SH-SY5Y (cell line): Measurements from ENCODE around the gene SHROOM4.

Experiments used
- GATA2 ChIP-seq: IDR thresholded peaks from 2 replicates; pipeline ENCODE4 v1.6.1; 2011; ENCODE audit warnings: mild to moderate bottlenecking, low read depth, low read length
- GATA3 ChIP-seq: IDR thresholded peaks from 2 replicates; pipeline ENCODE4 v1.6.1; 2011; ENCODE audit warnings: low read depth, mild to moderate bottlenecking, low read length, moderate library complexity

The SHROOM4 gene

GRCh38 chrX:50700921-50701320 lies 113.1 kb downstream of the SHROOM4 start:
- no peak for TF ChIP-seq GATA2

- TF ChIP-seq GATA2 (no peak), GATA3 (no peak)
These were observed 115.0 kb downstream of the SHROOM4 start for GRCh38 chrX:50698944-50699343.

DNA sequence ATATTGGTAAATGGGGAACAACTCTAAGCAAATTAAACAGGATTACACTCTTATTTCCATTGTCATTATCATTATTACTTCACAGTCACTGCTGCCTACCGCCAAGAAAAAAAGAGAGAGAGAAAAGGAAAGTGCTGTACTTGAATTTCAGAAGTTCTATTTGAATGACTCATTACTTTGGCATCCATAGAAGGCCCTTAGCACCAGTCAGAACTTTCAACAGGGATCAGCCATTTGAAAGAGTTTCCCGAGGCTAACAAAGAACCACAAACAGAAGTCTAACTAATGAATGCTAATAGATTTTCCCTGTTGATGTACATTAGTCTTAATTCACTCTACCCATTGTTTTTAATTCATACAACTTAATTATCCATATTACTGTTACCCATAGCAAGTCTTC lies 116.3 kb downstream of the SHROOM4 start:
- TF ChIP-seq GATA3 (no peak), GATA2 (no peak)

- TF ChIP-seq GATA3: no peak
- TF ChIP-seq GATA2: no peak
These were observed 122.2 kb downstream of the SHROOM4 start for GRCh38 chrX:50691820-50692219.

GRCh38 chrX:50684871-50685270 lies 129.1 kb downstream of the SHROOM4 start:
- no peak for TF ChIP-seq GATA2
- no peak for TF ChIP-seq GATA3

DNA sequence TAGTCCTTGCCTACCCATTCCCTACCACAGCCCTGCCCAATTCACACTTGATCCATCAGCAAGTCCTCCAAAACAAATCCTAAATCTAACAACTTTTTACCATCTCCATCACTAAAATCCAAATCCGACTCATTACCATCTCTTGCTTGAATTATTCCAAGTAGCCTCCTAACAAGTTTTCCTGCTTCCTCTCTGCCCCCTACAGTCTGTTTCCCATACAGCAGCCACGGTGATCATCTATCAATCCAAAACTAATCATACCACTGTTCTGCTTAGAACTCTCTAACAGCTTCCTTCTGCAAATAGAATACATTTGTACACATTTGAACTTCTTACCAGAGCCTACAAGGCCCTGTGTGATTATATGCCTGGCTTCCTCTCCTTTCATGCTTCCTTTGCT lies 133.0 kb downstream of the SHROOM4 start:
- TF ChIP-seq GATA3 (no peak), GATA2 (no peak)

DNA sequence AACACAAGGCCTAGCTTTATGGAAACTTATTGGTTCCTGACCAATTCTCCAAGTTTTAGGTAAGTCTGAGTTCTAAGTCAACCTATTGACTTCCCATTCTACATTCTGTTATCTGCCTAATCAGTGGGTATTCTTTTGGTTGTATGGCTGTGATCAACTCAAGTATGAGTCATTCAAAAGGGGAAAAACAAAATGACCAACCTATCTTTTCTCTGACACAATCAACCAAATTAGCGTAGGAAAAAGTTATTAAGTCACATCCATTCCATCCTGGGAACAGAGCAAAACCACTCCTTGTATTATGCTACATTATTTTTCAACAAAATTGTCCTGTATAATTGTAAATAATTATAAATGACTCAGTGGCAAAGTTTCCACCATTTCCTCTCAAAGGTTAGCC lies 136.2 kb downstream of the SHROOM4 start:
- TF ChIP-seq GATA3 (no peak), GATA2 (no peak)

DNA sequence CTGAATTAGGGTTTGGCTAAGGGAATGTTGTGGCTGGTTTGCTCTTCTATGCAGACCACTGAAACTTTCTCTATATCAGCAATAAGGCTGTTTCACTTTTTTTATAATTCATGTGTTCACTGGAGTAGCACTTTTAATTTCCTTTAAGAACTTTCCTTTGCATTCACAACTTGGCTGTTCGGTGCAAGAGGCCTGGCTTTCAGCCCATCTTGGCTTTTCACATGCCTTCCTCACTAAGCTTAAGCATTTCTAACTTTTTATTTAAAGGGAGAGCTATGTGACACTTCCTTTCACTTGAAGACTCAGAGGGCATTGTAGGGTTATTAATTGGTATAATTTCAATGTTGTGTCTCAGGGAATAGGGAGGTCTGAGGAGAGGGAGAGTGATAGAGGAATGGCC lies 142.3 kb downstream of the SHROOM4 start:
- TF ChIP-seq GATA2 (no peak), GATA3 (no peak)

DNA sequence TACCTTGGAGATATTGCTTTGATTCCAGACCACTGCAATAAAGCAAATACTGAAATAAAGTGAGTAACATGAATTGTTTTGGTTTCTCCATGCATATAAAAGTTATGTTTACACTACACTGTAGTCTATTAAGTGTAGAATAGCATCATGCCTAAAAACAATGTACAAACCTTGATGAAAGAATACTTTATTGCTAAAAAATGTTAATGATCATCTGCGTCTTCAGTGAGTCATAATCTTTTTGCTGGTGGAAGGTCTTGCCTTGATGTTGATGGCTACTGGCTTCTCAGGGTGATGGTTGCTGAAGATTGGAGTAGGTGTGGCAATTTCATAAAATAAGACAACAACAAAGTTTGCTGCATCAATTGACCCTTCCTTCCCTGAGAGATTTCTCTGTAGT lies 145.1 kb downstream of the SHROOM4 start:
- TF ChIP-seq GATA3: no peak
- TF ChIP-seq GATA2: no peak

GRCh38 chrX:50648156-50648555 lies 165.8 kb downstream of the SHROOM4 start:
- TF ChIP-seq GATA3: no peak
- TF ChIP-seq GATA2: no peak

GRCh38 chrX:50644496-50644895 lies 169.5 kb downstream of the SHROOM4 start:
- no peak for TF ChIP-seq GATA3
- TF ChIP-seq GATA2: no peak

GRCh38 chrX:50643525-50644137 lies 170.4 kb downstream of the SHROOM4 start:
- no peak for TF ChIP-seq GATA2
- no peak for TF ChIP-seq GATA3

GRCh38 chrX:50638123-50638522 lies 175.9 kb downstream of the SHROOM4 start:
- TF ChIP-seq GATA2: no peak
- TF ChIP-seq GATA3: no peak

DNA sequence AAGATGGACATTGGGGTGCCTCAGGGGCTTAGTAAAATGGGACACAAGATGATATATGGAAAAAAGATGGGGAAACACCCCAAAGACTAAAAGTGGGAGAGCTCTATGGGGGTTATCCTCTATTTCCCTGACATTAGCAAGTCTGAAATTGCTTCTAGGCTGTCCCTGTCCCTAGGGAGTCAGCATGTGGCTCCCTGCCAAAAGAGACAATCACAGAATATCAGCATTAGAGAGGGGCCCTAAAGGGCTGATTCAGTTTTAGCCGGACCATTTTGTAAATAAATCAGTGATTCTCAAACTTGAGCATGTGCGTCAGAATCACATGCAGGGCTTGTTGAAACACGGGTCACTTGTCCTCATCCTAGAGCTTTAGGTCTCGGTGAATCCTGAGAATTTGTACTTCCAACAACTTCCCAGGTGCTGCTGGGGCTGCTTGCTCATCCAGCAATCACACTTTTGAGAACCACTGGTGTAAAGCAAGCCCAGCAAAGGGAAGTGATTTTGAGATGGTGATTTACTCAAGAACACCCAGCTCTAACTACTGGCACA lies 178.1 kb downstream of the SHROOM4 start:
- TF ChIP-seq GATA3 (no peak), GATA2 (no peak)

GRCh38 chrX:50635162-50635561 lies 178.8 kb downstream of the SHROOM4 start:
- no peak for TF ChIP-seq GATA3
- TF ChIP-seq GATA2: no peak

- TF ChIP-seq GATA2: no peak
- TF ChIP-seq GATA3: no peak
These were observed 184.2 kb downstream of the SHROOM4 start for GRCh38 chrX:50629774-50630173.
